Activated naive CD4-positive, alpha-beta T cell treated with anti-CD3 and anti-CD28 coated beads for 36 hours (primary cell): Measurements from ENCODE around the gene BLTP1. TPM values are rescaled to one million over a fixed set of nuclear protein-coding genes. Genes with fewer than 3 reads are reported as not detected.
"Not testable (repeated sequence)": the region's sequence is repeated elsewhere in the genome, so short reads cannot be mapped to it uniquely, and the experiment has no call there.

ENCODE experiments used
- CTCF ChIA-PET: fragments of 350-600 bp; sonication (Branson Sonifier 250); formaldehyde crosslinking; loops from one replicate; lab custom pipeline; 2021; ENCODE audit warnings: antibody characterized with exemption; lab: Charles Lee
- DNase-seq: peaks from one replicate; pipeline ENCODE4 v3.0.0-alpha.2; 2020
- H3K27ac Mint-ChIP-seq: one replicate; pipeline ENCODE4 v1.8.0; 2021; ENCODE audit warnings: mild to moderate bottlenecking, mixed read lengths
- H3K27me3 Mint-ChIP-seq: one replicate; pipeline ENCODE4 v1.8.0; 2021; ENCODE audit warnings: low read depth, mixed read lengths
- H3K36me3 Mint-ChIP-seq: one replicate; pipeline ENCODE4 v1.8.0; 2021; ENCODE audit warnings: low read depth, mixed read lengths
- H3K4me1 Mint-ChIP-seq: one replicate; pipeline ENCODE4 v1.8.0; 2021; ENCODE audit warnings: low read depth, mixed read lengths
- H3K4me3 Mint-ChIP-seq: one replicate; pipeline ENCODE4 v1.8.0; 2021; ENCODE audit warnings: mild to moderate bottlenecking, moderate library complexity, mixed read lengths
- H3K9me3 Mint-ChIP-seq: one replicate; pipeline ENCODE4 v1.8.0; 2021; ENCODE audit warnings: mixed read lengths
- intact Hi-C: fragments of 100-400 bp; cut with micrococcal nuclease; formaldehyde crosslinking; loops from one replicate; pipeline ENCODE4 v1.15.1; 2023
- total RNA-seq, 2 experiments: library from RNA; stranded (reverse); gene quantifications; one replicate each; pipeline ENCODE4 v1.2.3, GENCODE V29; 2021

Gene BLTP1
- 10 to 100 TPM; 20.5 to 23.6 TPM for total RNA-seq

GRCh38 chr4:122151982-122152710, at the start of gene BLTP1:
TSS of gene BLTP1 (plus strand) at chr4:122152331. CDS start at chr4:122170648, 18,317 bp downstream.
- peak; percentile 88 for DNase-seq
- Mint-ChIP-seq H3K4me3 (peak within 1 kb of the TSS; percentile 95), H3K4me1 (peaks cover 52% of the 10 kb centered on the region), H3K9me3 (peaks cover 1% of the 10 kb centered on the region), H3K27ac (peak within 1 kb of the TSS; percentile 96), H3K36me3 (peaks cover 16% of the 10 kb centered on the region), H3K27me3 (no peaks in the 10 kb centered on the region)
- intact Hi-C loops = loop anchor here (1.0 to 5.0 kb wide), 13 partner anchors 21 to 771 kb away; partner anchors contain the start of genes ANXA5, BBS12, BBS7 and EXOSC9
- CTCF ChIA-PET = interaction anchor here (1.0 kb wide), 1 partner anchor 41 kb away, joined by 3 read pairs; no protein-coding TSS in a partner anchor

- no peaks in the 10 kb centered on the region for H3K36me3 Mint-ChIP-seq
Measured at GRCh38 chr4:122104184-122104583, 47.9 kb upstream of the BLTP1 start.

GRCh38 chr4:122107680-122108079, 44.5 kb upstream of the BLTP1 start:
- Mint-ChIP-seq H3K27me3 (no peaks in the 10 kb centered on the region), H3K9me3 (no peaks in the 10 kb centered on the region), H3K4me3 (no peak overlapping the region), H3K36me3 (no peaks in the 10 kb centered on the region), H3K4me1 (no peaks in the 10 kb centered on the region), H3K27ac (no peak overlapping the region)
- intact Hi-C loops = no loop called here
- DNase-seq = no peak
- CTCF ChIA-PET = interaction anchor here (0.5 kb wide), 1 partner anchor 21 kb away, joined by 4 read pairs; no protein-coding TSS in a partner anchor

More at GRCh38 chr4:122104184-122104583, 47.9 kb upstream of the BLTP1 start:
- Mint-ChIP-seq H3K9me3 (no peaks in the 10 kb centered on the region), H3K4me3 (no peak overlapping the region), H3K4me1 (no peaks in the 10 kb centered on the region), H3K27me3 (no peaks in the 10 kb centered on the region), H3K27ac (no peak overlapping the region)
- CTCF ChIA-PET = no interaction called here
- intact Hi-C loops = no loop called here
- no peak for DNase-seq

GRCh38 chr4:122110304-122110703, 41.8 kb upstream of the BLTP1 start:
- H3K9me3 Mint-ChIP-seq, DNase-seq, H3K4me1 Mint-ChIP-seq, H3K36me3 Mint-ChIP-seq, H3K27me3 Mint-ChIP-seq, H3K4me3 Mint-ChIP-seq, CTCF ChIA-PET, intact Hi-C loops, H3K27ac Mint-ChIP-seq: not testable (repeated sequence)

GRCh38 chr4:122117743-122118142, 34.4 kb upstream of the BLTP1 start:
- Mint-ChIP-seq H3K4me1 (peaks cover 12% of the 10 kb centered on the region), H3K9me3 (peaks cover 8% of the 10 kb centered on the region), H3K36me3 (no peaks in the 10 kb centered on the region), H3K27me3 (no peaks in the 10 kb centered on the region), H3K27ac (no peak overlapping the region), H3K4me3 (no peak overlapping the region)
- intact Hi-C loops = no loop called here
- DNase-seq = no peak
- CTCF ChIA-PET = interaction anchor here (0.8 kb wide), 1 partner anchor 243 kb away, joined by 4 read pairs; no protein-coding TSS in a partner anchor

GRCh38 chr4:122118243-122118642, 33.9 kb upstream of the BLTP1 start:
- intact Hi-C loops = no loop called here
- no peaks in the 10 kb centered on the region for H3K27me3 Mint-ChIP-seq
- CTCF ChIA-PET = interaction anchor here (0.5 to 0.8 kb wide), 2 partner anchors 243 to 814 kb away, joined by 3 to 4 read pairs; no protein-coding TSS in a partner anchor
- no peaks in the 10 kb centered on the region for H3K36me3 Mint-ChIP-seq
- peaks cover 12% of the 10 kb centered on the region for H3K4me1 Mint-ChIP-seq
- peaks cover 9% of the 10 kb centered on the region for H3K9me3 Mint-ChIP-seq
- no peak overlapping the region for H3K4me3 Mint-ChIP-seq
- no peak overlapping the region for H3K27ac Mint-ChIP-seq
- DNase-seq = no peak

GRCh38 chr4:122119739-122120138, 32.4 kb upstream of the BLTP1 start:
- intact Hi-C loops = no loop called here

GRCh38 chr4:122121593-122121992, 30.5 kb upstream of the BLTP1 start:
- no peaks in the 10 kb centered on the region for H3K27me3 Mint-ChIP-seq
- intact Hi-C loops = no loop called here
- H3K27ac Mint-ChIP-seq = no peak overlapping the region
- peaks cover 16% of the 10 kb centered on the region for H3K9me3 Mint-ChIP-seq
- no peaks in the 10 kb centered on the region for H3K36me3 Mint-ChIP-seq
- DNase-seq = no peak
- H3K4me3 Mint-ChIP-seq = no peak overlapping the region
- peaks cover 12% of the 10 kb centered on the region for H3K4me1 Mint-ChIP-seq
- CTCF ChIA-PET = interaction anchor here (0.7 kb wide), 1 partner anchor 566 kb away, joined by 6 read pairs; no protein-coding TSS in a partner anchor

More at GRCh38 chr4:122119739-122120138, 32.4 kb upstream of the BLTP1 start:
- no peak overlapping the region for H3K4me3 Mint-ChIP-seq
- DNase-seq = no peak
- H3K27me3 Mint-ChIP-seq = no peaks in the 10 kb centered on the region
- peaks cover 16% of the 10 kb centered on the region for H3K9me3 Mint-ChIP-seq
- H3K27ac Mint-ChIP-seq = no peak overlapping the region
- peaks cover 12% of the 10 kb centered on the region for H3K4me1 Mint-ChIP-seq
- CTCF ChIA-PET = no interaction called here
- H3K36me3 Mint-ChIP-seq = no peaks in the 10 kb centered on the region

- CTCF ChIA-PET = interaction anchor here (0.7 kb wide), 1 partner anchor 567 kb away, joined by 6 read pairs; no protein-coding TSS in a partner anchor
- Mint-ChIP-seq H3K4me3 (no peak overlapping the region), H3K36me3 (no peaks in the 10 kb centered on the region), H3K4me1 (peaks cover 12% of the 10 kb centered on the region), H3K27me3 (no peaks in the 10 kb centered on the region), H3K27ac (no peak overlapping the region), H3K9me3 (peaks cover 16% of the 10 kb centered on the region)
- intact Hi-C loops = no loop called here
- DNase-seq = no peak
Measured at GRCh38 chr4:122122083-122122482, 30.0 kb upstream of the BLTP1 start.

- H3K27me3 Mint-ChIP-seq = no peaks in the 10 kb centered on the region
- H3K9me3 Mint-ChIP-seq = peaks cover 5% of the 10 kb centered on the region
- DNase-seq = no peak
- peaks cover 15% of the 10 kb centered on the region for H3K4me1 Mint-ChIP-seq
- intact Hi-C loops = no loop called here
- no peak overlapping the region for H3K4me3 Mint-ChIP-seq
- no peak overlapping the region for H3K27ac Mint-ChIP-seq
- CTCF ChIA-PET = interaction anchor here (0.6 kb wide), 1 partner anchor 21 kb away, joined by 4 read pairs; no protein-coding TSS in a partner anchor
- no peaks in the 10 kb centered on the region for H3K36me3 Mint-ChIP-seq
Measured at GRCh38 chr4:122129061-122129460, 23.1 kb upstream of the BLTP1 start.

GRCh38 chr4:122131562-122132157, 20.5 kb upstream of the BLTP1 start:
- no peak overlapping the region for H3K4me3 Mint-ChIP-seq
- CTCF ChIA-PET = interaction anchor here (0.6 to 0.7 kb wide), 2 partner anchors 57 to 93 kb away, joined by 3 to 4 read pairs; no protein-coding TSS in a partner anchor

GRCh38 chr4:122132891-122133290, 19.2 kb upstream of the BLTP1 start:
- DNase-seq = no peak
- CTCF ChIA-PET = no interaction called here
- Mint-ChIP-seq H3K4me1 (peaks cover 15% of the 10 kb centered on the region), H3K9me3 (peaks cover 2% of the 10 kb centered on the region), H3K4me3 (no peak overlapping the region), H3K27me3 (no peaks in the 10 kb centered on the region), H3K36me3 (no peaks in the 10 kb centered on the region), H3K27ac (no peak overlapping the region)
- intact Hi-C loops = no loop called here

More at GRCh38 chr4:122131562-122132157, 20.5 kb upstream of the BLTP1 start:
- Mint-ChIP-seq H3K9me3 (peaks cover 2% of the 10 kb centered on the region), H3K36me3 (no peaks in the 10 kb centered on the region), H3K27me3 (no peaks in the 10 kb centered on the region), H3K4me1 (peaks cover 15% of the 10 kb centered on the region), H3K27ac (no peak overlapping the region)
- DNase-seq = no peak
- intact Hi-C loops = loop anchor here (1.0 kb wide), 1 partner anchor 21 kb away; the partner anchor contains the start of gene BLTP1
